K562 (cell line): ENCODE results near the gene SPTY2D1.

ENCODE experiments used
- ARID4B ChIP-seq: sonication (generic); formaldehyde crosslinking; IDR thresholded peaks from 2 replicates; pipeline ENCODE4 v1.8.0; 2022; ENCODE audit warnings: mild to moderate bottlenecking, missing genetic modification reagents
- HDAC6 ChIP-seq: IDR thresholded peaks from 2 replicates; pipeline ENCODE4 v1.6.1; 2012; ENCODE audit warnings: low read depth, mild to moderate bottlenecking, control low read depth, inconsistent platforms, low read length, moderate library complexity
- KAT2B ChIP-seq: IDR thresholded peaks from one replicate; pipeline ENCODE4 v1.6.1; 2012; ENCODE audit warnings: low read depth, mild to moderate bottlenecking, control low read depth, inconsistent platforms, low read length, moderate library complexity
- MLLT1 ChIP-seq, 2 experiments: fragments of 450-650 bp; IDR thresholded peaks; 2 replicates each; pipeline ENCODE4 v1.6.1; 2016
- POLR2A ChIP-seq: fragments of 450-650 bp; conservative IDR thresholded peaks from 2 replicates; pipeline ENCODE4 v1.6.1; 2016
- POLR2AphosphoS5 ChIP-seq: IDR thresholded peaks from 2 replicates; pipeline ENCODE4 v1.6.1; 2011; ENCODE audit warnings: mild to moderate bottlenecking, low read depth, low read length, moderate library complexity; ENCODE audit not compliant: control insufficient read depth, insufficient read depth
- RNF2 ChIP-seq: sonication (generic); IDR thresholded peaks from 2 replicates; pipeline ENCODE4 v1.6.1; 2016
- SAP30 ChIP-seq: fragments of 200-600 bp; sonication (generic); IDR thresholded peaks from 2 replicates; pipeline ENCODE4 v1.6.1; 2012; ENCODE audit warnings: borderline replicate concordance, low read depth, mild to moderate bottlenecking, moderate library complexity, low read length, control low read depth, inconsistent platforms; ENCODE audit not compliant: insufficient read depth, poor library complexity, severe bottlenecking
- SMARCC2 ChIP-seq: fragments of 450-650 bp; IDR thresholded peaks from 2 replicates; pipeline ENCODE4 v1.6.1; 2017; ENCODE audit warnings: antibody characterized with exemption, moderate library complexity, mild to moderate bottlenecking, low read depth
- SNIP1 ChIP-seq: fragments of 450-650 bp; IDR thresholded peaks from 2 replicates; pipeline ENCODE4 v1.7.1; 2017; ENCODE audit warnings: low read depth, mild to moderate bottlenecking
- SREBF2 ChIP-seq: sonication (generic); formaldehyde crosslinking; IDR thresholded peaks from 2 replicates; pipeline ENCODE4 v1.4.0; 2020; ENCODE audit warnings: mild to moderate bottlenecking, missing genetic modification reagents
- TF ChIP-seq, protein P1 (sequence below), 3 experiments: IDR thresholded peaks in 2 of 3; conservative IDR thresholded peaks in 1 of 3; 2 replicates each; pipeline ENCODE4 v1.5.1; 2011 to 2012; ENCODE audit warnings: low read length in 3 of 3, mild to moderate bottlenecking in 3 of 3, control low read depth in 2 of 3, improper control_type of control experiment in 1 of 3, inconsistent platforms in 1 of 3, low read depth in 1 of 3, mixed read lengths in 1 of 3, moderate library complexity in 1 of 3; ENCODE audit not compliant: insufficient read depth in 2 of 3
- TF ChIP-seq, protein P2 (sequence below), 2 experiments: fragments of 450-650 bp in 1 of 2; IDR thresholded peaks; 2 replicates each; pipeline ENCODE4 v1.6.1; 2011 to 2017; ENCODE audit warnings: low read depth in 2 of 2, antibody characterized with exemption in 1 of 2, borderline replicate concordance in 1 of 2, low read length in 1 of 2, mild to moderate bottlenecking in 1 of 2, mixed read lengths in 1 of 2; ENCODE audit not compliant: control insufficient read depth in 1 of 2

GRCh38 chr11:18641677-18642076 lies 7.5 kb upstream of the SPTY2D1 start:
- TF ChIP-seq POLR2AphosphoS5: no peak
- no peak for TF ChIP-seq SNIP1
- no peak for TF ChIP-seq ARID4B
- no peak for TF ChIP-seq RNF2
- TF ChIP-seq POLR2A: no peak
- TF ChIP-seq, protein P1, sequence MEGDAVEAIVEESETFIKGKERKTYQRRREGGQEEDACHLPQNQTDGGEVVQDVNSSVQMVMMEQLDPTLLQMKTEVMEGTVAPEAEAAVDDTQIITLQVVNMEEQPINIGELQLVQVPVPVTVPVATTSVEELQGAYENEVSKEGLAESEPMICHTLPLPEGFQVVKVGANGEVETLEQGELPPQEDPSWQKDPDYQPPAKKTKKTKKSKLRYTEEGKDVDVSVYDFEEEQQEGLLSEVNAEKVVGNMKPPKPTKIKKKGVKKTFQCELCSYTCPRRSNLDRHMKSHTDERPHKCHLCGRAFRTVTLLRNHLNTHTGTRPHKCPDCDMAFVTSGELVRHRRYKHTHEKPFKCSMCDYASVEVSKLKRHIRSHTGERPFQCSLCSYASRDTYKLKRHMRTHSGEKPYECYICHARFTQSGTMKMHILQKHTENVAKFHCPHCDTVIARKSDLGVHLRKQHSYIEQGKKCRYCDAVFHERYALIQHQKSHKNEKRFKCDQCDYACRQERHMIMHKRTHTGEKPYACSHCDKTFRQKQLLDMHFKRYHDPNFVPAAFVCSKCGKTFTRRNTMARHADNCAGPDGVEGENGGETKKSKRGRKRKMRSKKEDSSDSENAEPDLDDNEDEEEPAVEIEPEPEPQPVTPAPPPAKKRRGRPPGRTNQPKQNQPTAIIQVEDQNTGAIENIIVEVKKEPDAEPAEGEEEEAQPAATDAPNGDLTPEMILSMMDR (IDR thresholded peaks at IDR 0.05 in 2 of 3, conservative IDR thresholded peaks at IDR 0.05 in 1 of 3; ENCODE audit: insufficient read depth in 2 of 3, low read depth in 1 of 3, low read length in 3 of 3): no peak
- TF ChIP-seq HDAC6: no peak
- no peak for TF ChIP-seq SAP30
- TF ChIP-seq, protein P2, sequence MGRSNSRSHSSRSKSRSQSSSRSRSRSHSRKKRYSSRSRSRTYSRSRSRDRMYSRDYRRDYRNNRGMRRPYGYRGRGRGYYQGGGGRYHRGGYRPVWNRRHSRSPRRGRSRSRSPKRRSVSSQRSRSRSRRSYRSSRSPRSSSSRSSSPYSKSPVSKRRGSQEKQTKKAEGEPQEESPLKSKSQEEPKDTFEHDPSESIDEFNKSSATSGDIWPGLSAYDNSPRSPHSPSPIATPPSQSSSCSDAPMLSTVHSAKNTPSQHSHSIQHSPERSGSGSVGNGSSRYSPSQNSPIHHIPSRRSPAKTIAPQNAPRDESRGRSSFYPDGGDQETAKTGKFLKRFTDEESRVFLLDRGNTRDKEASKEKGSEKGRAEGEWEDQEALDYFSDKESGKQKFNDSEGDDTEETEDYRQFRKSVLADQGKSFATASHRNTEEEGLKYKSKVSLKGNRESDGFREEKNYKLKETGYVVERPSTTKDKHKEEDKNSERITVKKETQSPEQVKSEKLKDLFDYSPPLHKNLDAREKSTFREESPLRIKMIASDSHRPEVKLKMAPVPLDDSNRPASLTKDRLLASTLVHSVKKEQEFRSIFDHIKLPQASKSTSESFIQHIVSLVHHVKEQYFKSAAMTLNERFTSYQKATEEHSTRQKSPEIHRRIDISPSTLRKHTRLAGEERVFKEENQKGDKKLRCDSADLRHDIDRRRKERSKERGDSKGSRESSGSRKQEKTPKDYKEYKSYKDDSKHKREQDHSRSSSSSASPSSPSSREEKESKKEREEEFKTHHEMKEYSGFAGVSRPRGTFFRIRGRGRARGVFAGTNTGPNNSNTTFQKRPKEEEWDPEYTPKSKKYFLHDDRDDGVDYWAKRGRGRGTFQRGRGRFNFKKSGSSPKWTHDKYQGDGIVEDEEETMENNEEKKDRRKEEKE (IDR thresholded peaks at IDR 0.05; ENCODE audit: borderline replicate concordance in 1 of 2, control insufficient read depth in 1 of 2, low read depth in 2 of 2, low read length in 1 of 2): no peak
- no peak for TF ChIP-seq KAT2B
- TF ChIP-seq MLLT1 (IDR thresholded peaks at IDR 0.05): no peak
- no peak for TF ChIP-seq SREBF2 (CRISPR knock-in tag)
- TF ChIP-seq SMARCC2: no peak
